GM23338 (cell line): ENCODE results near the gene PDIA6. TPM values are rescaled to one million over a fixed set of nuclear protein-coding genes. Genes with fewer than 3 reads are reported as not detected.

Experiments
- ATAC-seq: fragments of 200-7000 bp; cut with Tn5 transposase; 3 replicates; pipeline ENCODE4 v1.9.1; 2020
- DNase-seq: peaks from one replicate; pipeline ENCODE4 v3.0.0-alpha.2; 2015; ENCODE audit warnings: low spot score
- H2AFZ ChIP-seq: fragments of 200-600 bp; sonication (generic); 2 replicates; pipeline ENCODE4 v1.8.0; 2016; ENCODE audit warnings: antibody characterized with exemption, mild to moderate bottlenecking, moderate library complexity
- H3F3A ChIP-seq: fragments of 200-600 bp; sonication (generic); replicated peaks from 2 replicates; pipeline ENCODE4 v1.8.0; 2017; ENCODE audit warnings: antibody characterized with exemption, mixed run types, low read depth
- H3K27ac ChIP-seq: fragments of 200-600 bp; sonication (generic); 2 replicates; pipeline ENCODE4 v1.6.1; 2016; ENCODE audit warnings: low read depth
- H3K27me3 ChIP-seq: fragments of 200-600 bp; sonication (generic); 2 replicates; pipeline ENCODE4 v1.8.0; 2016; ENCODE audit warnings: mild to moderate bottlenecking, mixed run types, moderate library complexity; ENCODE audit not compliant: insufficient read depth
- H3K36me3 ChIP-seq: fragments of 200-600 bp; sonication (generic); 2 replicates; pipeline ENCODE4 v1.8.0; 2016; ENCODE audit warnings: mild to moderate bottlenecking; ENCODE audit not compliant: insufficient read depth
- H3K4me1 ChIP-seq: fragments of 200-600 bp; sonication (generic); 2 replicates; pipeline ENCODE4 v1.8.0; 2016; ENCODE audit warnings: mild to moderate bottlenecking, moderate library complexity; ENCODE audit not compliant: insufficient read depth
- H3K4me2 ChIP-seq: fragments of 200-600 bp; sonication (generic); 2 replicates; pipeline ENCODE4 v1.7.1; 2017; ENCODE audit warnings: mixed run types
- H3K4me3 ChIP-seq: fragments of 200-600 bp; sonication (generic); 2 replicates; pipeline ENCODE4 v1.6.1; 2016; ENCODE audit warnings: mixed run types
- H3K79me2 ChIP-seq: fragments of 200-600 bp; sonication (generic); replicated peaks from 2 replicates; pipeline ENCODE4 v1.8.0; 2017; ENCODE audit warnings: mild to moderate bottlenecking; ENCODE audit not compliant: insufficient read depth
- H3K9me2 ChIP-seq: fragments of 200-600 bp; sonication (generic); 2 replicates; pipeline ENCODE4 v1.8.0; 2017; ENCODE audit not compliant: insufficient read depth
- H4K20me1 ChIP-seq: fragments of 200-600 bp; sonication (generic); replicated peaks from 2 replicates; pipeline ENCODE4 v1.8.0; 2017; ENCODE audit warnings: mild to moderate bottlenecking; ENCODE audit not compliant: insufficient read depth
- H3K27ac Mint-ChIP-seq: 2 replicates; pipeline ENCODE4 v1.8.0; 2020; ENCODE audit warnings: inconsistent platforms, mild to moderate bottlenecking, moderate library complexity, mixed read lengths
- H3K27me3 Mint-ChIP-seq: 3 replicates; pipeline ENCODE4 v1.8.0; 2022; ENCODE audit warnings: low read depth, mild to moderate bottlenecking, moderate library complexity, mixed read lengths, inconsistent platforms; ENCODE audit not compliant: insufficient read depth, poor library complexity
- H3K36me3 Mint-ChIP-seq: 3 replicates; pipeline ENCODE4 v1.8.0; 2021; ENCODE audit warnings: low read depth, mild to moderate bottlenecking, inconsistent platforms, moderate library complexity, mixed read lengths
- H3K4me1 Mint-ChIP-seq: 3 replicates; pipeline ENCODE4 v1.8.0; 2020; ENCODE audit warnings: mild to moderate bottlenecking, inconsistent platforms, mixed read lengths
- H3K4me3 Mint-ChIP-seq: 3 replicates; pipeline ENCODE4 v1.8.0; 2021; ENCODE audit warnings: moderate library complexity, mild to moderate bottlenecking, inconsistent platforms, mixed read lengths
- H3K9me3 Mint-ChIP-seq: 3 replicates; pipeline ENCODE4 v1.8.0; 2020; ENCODE audit warnings: moderate library complexity, mild to moderate bottlenecking, inconsistent platforms, mixed read lengths
- EZH2 ChIP-seq: fragments of 200-600 bp; sonication (generic); IDR thresholded peaks from one replicate; pipeline ENCODE4 v1.8.0; 2017; ENCODE audit warnings: antibody characterized with exemption, mild to moderate bottlenecking, low read depth; ENCODE audit not compliant: unreplicated experiment
- EZH2phosphoT487 ChIP-seq: fragments of 200-600 bp; sonication (generic); IDR thresholded peaks from one replicate; pipeline ENCODE4 v1.8.1; 2018; ENCODE audit warnings: antibody characterized with exemption; ENCODE audit not compliant: unreplicated experiment
- JUNB ChIP-seq: IDR thresholded peaks from one replicate; pipeline ENCODE4 v1.6.1; 2016; ENCODE audit warnings: antibody characterized with exemption; ENCODE audit not compliant: unreplicated experiment
- POLR2AphosphoS5 ChIP-seq: IDR thresholded peaks from 2 replicates; pipeline ENCODE4 v1.6.1; 2016; ENCODE audit warnings: antibody characterized with exemption, low read depth
- ZNF114 ChIP-seq: fragments of 250-450 bp; sonication (Bioruptor Pico); IDR thresholded peaks from 2 replicates; pipeline ENCODE4 v1.5.0; 2020; ENCODE audit warnings: mild to moderate bottlenecking, moderate library complexity
- ZNF331 ChIP-seq: fragments of 250-450 bp; sonication (Bioruptor Pico); IDR thresholded peaks from 2 replicates; pipeline ENCODE4 v1.5.0; 2020; ENCODE audit warnings: low read depth, mild to moderate bottlenecking, moderate library complexity
- polyA plus RNA-seq: library from polyadenylated mRNA; unstranded; fragments of >200 nt; fragmentation: Nextera tagmentation; extraction: Ambion mirVana; gene quantifications from 2 replicates; pipeline ENCODE4 v1.2.1, GENCODE V29; 2016
- total RNA-seq: library from RNA; depleted of rRNA; stranded (reverse); fragments of >200 nt; shearing (Covaris generic); gene quantifications from 2 replicates; pipeline ENCODE4 v1.2.3, GENCODE V29; 2014
- TF ChIP-seq, protein P1 (sequence below): IDR thresholded peaks from 2 replicates; pipeline ENCODE4 v1.6.1; 2016; ENCODE audit warnings: antibody characterized with exemption
- TF ChIP-seq, protein P2 (sequence below): IDR thresholded peaks from one replicate; pipeline ENCODE4 v1.6.1; 2018; ENCODE audit warnings: antibody characterized with exemption; ENCODE audit not compliant: unreplicated experiment
- TF ChIP-seq, protein P3 (sequence below), 2 experiments: fragments of 200-600 bp in 1 of 2; sonication (generic) in 1 of 2; conservative IDR thresholded peaks; 2 replicates each; pipeline versions ENCODE4 v1.5.1 to v1.6.1; 2016 to 2017; ENCODE audit warnings: antibody characterized with exemption in 2 of 2, low read depth in 2 of 2, mild to moderate bottlenecking in 2 of 2, moderate library complexity in 1 of 2
- TF ChIP-seq, protein P4 (sequence below): fragments of 250-450 bp; sonication (Bioruptor Pico); IDR thresholded peaks from 2 replicates; pipeline ENCODE4 v1.5.0; 2020; ENCODE audit warnings: mild to moderate bottlenecking, moderate library complexity

PDIA6 gene
- total and polyA plus RNA-seq, 2 experiments from 2014 or later, result 331 to 382 TPM

DNA sequence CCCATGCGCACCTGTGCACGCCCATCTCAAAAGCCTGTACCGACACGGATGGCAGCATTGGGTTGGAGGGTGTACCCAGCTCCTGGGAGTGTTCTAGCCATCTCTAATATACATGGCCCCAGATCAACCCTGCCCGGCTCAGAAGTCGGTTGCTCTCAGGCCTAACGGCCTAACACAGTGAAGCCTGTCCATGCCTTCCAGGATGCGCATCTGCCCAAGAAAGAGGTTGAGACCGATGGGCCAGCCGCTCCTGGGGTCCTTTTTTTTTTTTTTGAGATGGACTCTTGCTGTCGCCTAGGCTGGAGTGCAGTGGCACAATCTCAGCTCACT lies 32.1 kb downstream of the PDIA6 start (continued):
- TF ChIP-seq, protein P1, sequence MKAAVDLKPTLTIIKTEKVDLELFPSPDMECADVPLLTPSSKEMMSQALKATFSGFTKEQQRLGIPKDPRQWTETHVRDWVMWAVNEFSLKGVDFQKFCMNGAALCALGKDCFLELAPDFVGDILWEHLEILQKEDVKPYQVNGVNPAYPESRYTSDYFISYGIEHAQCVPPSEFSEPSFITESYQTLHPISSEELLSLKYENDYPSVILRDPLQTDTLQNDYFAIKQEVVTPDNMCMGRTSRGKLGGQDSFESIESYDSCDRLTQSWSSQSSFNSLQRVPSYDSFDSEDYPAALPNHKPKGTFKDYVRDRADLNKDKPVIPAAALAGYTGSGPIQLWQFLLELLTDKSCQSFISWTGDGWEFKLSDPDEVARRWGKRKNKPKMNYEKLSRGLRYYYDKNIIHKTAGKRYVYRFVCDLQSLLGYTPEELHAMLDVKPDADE, result no peak
- TF ChIP-seq EZH2phosphoT487, result no peak
- TF ChIP-seq, protein P2, sequence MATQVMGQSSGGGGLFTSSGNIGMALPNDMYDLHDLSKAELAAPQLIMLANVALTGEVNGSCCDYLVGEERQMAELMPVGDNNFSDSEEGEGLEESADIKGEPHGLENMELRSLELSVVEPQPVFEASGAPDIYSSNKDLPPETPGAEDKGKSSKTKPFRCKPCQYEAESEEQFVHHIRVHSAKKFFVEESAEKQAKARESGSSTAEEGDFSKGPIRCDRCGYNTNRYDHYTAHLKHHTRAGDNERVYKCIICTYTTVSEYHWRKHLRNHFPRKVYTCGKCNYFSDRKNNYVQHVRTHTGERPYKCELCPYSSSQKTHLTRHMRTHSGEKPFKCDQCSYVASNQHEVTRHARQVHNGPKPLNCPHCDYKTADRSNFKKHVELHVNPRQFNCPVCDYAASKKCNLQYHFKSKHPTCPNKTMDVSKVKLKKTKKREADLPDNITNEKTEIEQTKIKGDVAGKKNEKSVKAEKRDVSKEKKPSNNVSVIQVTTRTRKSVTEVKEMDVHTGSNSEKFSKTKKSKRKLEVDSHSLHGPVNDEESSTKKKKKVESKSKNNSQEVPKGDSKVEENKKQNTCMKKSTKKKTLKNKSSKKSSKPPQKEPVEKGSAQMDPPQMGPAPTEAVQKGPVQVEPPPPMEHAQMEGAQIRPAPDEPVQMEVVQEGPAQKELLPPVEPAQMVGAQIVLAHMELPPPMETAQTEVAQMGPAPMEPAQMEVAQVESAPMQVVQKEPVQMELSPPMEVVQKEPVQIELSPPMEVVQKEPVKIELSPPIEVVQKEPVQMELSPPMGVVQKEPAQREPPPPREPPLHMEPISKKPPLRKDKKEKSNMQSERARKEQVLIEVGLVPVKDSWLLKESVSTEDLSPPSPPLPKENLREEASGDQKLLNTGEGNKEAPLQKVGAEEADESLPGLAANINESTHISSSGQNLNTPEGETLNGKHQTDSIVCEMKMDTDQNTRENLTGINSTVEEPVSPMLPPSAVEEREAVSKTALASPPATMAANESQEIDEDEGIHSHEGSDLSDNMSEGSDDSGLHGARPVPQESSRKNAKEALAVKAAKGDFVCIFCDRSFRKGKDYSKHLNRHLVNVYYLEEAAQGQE, result no peak

DNA sequence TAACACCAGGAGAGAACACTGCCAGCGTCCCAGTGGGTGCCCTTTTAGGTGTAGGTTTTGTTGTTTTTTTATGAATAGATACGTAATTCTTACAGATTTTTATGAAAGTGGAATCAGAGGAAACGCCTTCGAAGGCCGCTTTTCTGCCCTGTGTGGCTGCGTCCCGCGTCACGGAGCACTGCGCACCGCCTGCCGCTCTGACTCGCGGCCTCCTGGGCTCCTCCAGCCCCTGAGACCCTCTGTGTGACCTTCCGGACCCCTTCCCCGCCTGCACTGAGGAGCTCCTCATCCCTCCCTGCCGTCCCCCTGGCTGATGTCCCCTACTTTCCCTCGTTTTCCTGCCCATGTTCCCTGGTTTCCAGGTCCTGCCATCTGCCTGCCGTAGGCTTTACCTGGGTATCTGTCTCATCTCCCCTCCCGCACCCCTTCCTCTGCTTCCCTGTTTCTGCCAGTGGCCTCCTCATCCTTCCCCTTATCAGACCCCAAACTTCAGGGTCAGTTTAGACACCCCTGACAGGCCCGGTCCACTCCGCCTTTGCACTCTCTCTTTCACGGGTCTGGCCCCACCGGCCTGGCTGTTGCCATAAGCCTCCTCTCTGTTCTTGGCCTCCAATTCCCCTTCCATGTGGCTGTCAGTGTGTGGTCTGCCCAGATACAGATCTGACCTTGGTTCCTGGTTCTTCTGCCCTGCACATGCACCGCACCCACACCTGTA lies 32.7 kb downstream of the PDIA6 start:
- peaks cover 4% of the 10 kb centered on the region; the same call in 1 of the 2 replicates for H3K4me1 ChIP-seq
- peaks cover 36% of the 10 kb centered on the region for H3K36me3 ChIP-seq
- peaks cover 31% of the 10 kb centered on the region for H4K20me1 ChIP-seq
- no peaks in the 10 kb centered on the region for H3K9me3 Mint-ChIP-seq
- no peak overlapping the region for H3K4me2 ChIP-seq
- no peak overlapping the region for H2AFZ ChIP-seq
- no peak overlapping the region for H3K27ac ChIP-seq
- peaks cover 5% of the 10 kb centered on the region for H3K27me3 Mint-ChIP-seq
- no peak overlapping the region for H3K4me3 ChIP-seq
- ATAC-seq (no peak), DNase-seq (no peak)
- peaks cover 54% of the 10 kb centered on the region for H3K36me3 Mint-ChIP-seq
- H3F3A ChIP-seq, result 0 out of 2 replicates have a peak, but pooled peaks cover 4% of the 10 kb centered on the region
- peaks cover under 1% of the 10 kb centered on the region; the same call in 2 of the 3 replicates for H3K4me1 Mint-ChIP-seq
- no peaks in the 10 kb centered on the region for H3K27me3 ChIP-seq
- no peak overlapping the region for H3K4me3 Mint-ChIP-seq
- H3K9me2 ChIP-seq, result no peaks in the 10 kb centered on the region
- H3K27ac Mint-ChIP-seq, result no peak overlapping the region; the same call in 1 of the 2 replicates
- H3K79me2 ChIP-seq, result no peaks in the 10 kb centered on the region; the same call in 1 of the 2 replicates
- no peak for TF ChIP-seq ZNF331 (CRISPR knock-in tag)
- TF ChIP-seq POLR2AphosphoS5, result no peak; the same call in 1 of the 2 replicates
- no peak for TF ChIP-seq EZH2phosphoT487
- no peak for TF ChIP-seq EZH2
- TF ChIP-seq, protein P3, sequence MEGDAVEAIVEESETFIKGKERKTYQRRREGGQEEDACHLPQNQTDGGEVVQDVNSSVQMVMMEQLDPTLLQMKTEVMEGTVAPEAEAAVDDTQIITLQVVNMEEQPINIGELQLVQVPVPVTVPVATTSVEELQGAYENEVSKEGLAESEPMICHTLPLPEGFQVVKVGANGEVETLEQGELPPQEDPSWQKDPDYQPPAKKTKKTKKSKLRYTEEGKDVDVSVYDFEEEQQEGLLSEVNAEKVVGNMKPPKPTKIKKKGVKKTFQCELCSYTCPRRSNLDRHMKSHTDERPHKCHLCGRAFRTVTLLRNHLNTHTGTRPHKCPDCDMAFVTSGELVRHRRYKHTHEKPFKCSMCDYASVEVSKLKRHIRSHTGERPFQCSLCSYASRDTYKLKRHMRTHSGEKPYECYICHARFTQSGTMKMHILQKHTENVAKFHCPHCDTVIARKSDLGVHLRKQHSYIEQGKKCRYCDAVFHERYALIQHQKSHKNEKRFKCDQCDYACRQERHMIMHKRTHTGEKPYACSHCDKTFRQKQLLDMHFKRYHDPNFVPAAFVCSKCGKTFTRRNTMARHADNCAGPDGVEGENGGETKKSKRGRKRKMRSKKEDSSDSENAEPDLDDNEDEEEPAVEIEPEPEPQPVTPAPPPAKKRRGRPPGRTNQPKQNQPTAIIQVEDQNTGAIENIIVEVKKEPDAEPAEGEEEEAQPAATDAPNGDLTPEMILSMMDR (conservative IDR thresholded peaks at IDR 0.05; ENCODE audit: low read depth in 2 of 2), result no peak
- TF ChIP-seq, protein P1, result no peak
- no peak for TF ChIP-seq ZNF114 (CRISPR knock-in tag)
- TF ChIP-seq JUNB, result no peak
- TF ChIP-seq, protein P4, sequence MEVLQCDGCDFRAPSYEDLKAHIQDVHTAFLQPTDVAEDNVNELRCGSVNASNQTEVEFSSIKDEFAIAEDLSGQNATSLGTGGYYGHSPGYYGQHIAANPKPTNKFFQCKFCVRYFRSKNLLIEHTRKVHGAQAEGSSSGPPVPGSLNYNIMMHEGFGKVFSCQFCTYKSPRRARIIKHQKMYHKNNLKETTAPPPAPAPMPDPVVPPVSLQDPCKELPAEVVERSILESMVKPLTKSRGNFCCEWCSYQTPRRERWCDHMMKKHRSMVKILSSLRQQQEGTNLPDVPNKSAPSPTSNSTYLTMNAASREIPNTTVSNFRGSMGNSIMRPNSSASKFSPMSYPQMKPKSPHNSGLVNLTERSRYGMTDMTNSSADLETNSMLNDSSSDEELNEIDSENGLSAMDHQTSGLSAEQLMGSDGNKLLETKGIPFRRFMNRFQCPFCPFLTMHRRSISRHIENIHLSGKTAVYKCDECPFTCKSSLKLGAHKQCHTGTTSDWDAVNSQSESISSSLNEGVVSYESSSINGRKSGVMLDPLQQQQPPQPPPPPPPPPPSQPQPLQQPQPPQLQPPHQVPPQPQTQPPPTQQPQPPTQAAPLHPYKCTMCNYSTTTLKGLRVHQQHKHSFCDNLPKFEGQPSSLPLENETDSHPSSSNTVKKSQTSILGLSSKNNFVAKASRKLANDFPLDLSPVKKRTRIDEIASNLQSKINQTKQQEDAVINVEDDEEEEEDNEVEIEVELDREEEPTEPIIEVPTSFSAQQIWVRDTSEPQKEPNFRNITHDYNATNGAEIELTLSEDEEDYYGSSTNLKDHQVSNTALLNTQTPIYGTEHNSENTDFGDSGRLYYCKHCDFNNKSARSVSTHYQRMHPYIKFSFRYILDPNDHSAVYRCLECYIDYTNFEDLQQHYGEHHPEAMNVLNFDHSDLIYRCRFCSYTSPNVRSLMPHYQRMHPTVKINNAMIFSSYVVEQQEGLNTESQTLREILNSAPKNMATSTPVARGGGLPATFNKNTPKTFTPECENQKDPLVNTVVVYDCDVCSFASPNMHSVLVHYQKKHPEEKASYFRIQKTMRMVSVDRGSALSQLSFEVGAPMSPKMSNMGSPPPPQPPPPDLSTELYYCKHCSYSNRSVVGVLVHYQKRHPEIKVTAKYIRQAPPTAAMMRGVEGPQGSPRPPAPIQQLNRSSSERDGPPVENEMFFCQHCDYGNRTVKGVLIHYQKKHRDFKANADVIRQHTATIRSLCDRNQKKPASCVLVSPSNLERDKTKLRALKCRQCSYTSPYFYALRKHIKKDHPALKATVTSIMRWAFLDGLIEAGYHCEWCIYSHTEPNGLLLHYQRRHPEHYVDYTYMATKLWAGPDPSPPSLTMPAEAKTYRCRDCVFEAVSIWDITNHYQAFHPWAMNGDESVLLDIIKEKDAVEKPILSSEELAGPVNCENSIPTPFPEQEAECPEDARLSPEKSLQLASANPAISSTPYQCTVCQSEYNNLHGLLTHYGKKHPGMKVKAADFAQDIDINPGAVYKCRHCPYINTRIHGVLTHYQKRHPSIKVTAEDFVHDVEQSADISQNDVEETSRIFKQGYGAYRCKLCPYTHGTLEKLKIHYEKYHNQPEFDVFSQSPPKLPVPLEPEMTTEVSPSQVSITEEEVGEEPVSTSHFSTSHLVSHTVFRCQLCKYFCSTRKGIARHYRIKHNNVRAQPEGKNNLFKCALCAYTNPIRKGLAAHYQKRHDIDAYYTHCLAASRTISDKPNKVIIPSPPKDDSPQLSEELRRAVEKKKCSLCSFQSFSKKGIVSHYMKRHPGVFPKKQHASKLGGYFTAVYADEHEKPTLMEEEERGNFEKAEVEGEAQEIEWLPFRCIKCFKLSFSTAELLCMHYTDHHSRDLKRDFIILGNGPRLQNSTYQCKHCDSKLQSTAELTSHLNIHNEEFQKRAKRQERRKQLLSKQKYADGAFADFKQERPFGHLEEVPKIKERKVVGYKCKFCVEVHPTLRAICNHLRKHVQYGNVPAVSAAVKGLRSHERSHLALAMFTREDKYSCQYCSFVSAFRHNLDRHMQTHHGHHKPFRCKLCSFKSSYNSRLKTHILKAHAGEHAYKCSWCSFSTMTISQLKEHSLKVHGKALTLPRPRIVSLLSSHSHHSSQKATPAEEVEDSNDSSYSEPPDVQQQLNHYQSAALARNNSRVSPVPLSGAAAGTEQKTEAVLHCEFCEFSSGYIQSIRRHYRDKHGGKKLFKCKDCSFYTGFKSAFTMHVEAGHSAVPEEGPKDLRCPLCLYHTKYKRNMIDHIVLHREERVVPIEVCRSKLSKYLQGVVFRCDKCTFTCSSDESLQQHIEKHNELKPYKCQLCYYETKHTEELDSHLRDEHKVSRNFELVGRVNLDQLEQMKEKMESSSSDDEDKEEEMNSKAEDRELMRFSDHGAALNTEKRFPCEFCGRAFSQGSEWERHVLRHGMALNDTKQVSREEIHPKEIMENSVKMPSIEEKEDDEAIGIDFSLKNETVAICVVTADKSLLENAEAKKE (CRISPR knock-in tag), result no peak
